Measurements from ENCODE around the gene GLYATL2. TPM values are rescaled to one million over a fixed set of nuclear protein-coding genes. Genes with fewer than 3 reads are reported as not detected.
A peak's percentile ranks its signal among the peaks of the same experiment; 100 is the strongest.

Gene GLYATL2
- total RNA-seq, 3 donors from 2014 or later: not detected

DNA sequence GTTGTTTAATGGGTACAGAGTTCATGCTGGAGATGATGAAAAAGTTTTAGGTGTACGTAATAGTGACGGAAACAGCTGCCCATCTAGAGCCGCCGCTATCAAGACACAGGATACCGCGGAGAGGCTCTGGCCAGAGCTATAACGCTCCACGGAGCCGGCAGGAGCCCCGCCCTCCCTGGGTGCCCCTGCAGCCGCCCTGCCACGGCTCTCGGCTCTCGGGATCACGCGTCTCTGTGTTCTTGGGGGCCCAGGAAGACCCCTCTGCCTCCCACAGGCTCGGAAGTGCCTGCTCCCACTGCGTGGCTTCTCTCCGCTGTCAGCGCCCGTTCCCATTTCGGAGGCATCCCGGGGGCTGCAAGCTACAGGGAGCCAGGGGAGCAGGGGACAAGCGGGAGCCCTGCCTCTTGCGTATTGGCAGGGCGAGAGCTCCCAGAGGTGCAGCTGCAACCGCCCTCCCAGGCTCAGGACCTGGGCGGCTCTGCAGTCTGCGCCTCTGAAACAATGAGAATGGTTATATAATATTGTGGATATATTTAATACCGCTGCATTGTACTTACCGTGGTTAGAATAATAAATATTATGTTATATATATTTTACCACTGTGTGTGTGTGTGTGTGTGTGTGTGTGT is 13.7 kb downstream of the GLYATL2 start:
- DNase-seq: no peak
- Mint-ChIP-seq H3K36me3 (ENCODE audit: insufficient read depth) (no peaks in the 10 kb centered on the region), H3K4me3 (no peak overlapping the region), H3K4me1 (ENCODE audit: low read depth) (no peaks in the 10 kb centered on the region), H3K9me3 (no peaks in the 10 kb centered on the region), H3K27me3 (ENCODE audit: low read depth) (peaks cover 12% of the 10 kb centered on the region)
- ATAC-seq: no peak

DNA sequence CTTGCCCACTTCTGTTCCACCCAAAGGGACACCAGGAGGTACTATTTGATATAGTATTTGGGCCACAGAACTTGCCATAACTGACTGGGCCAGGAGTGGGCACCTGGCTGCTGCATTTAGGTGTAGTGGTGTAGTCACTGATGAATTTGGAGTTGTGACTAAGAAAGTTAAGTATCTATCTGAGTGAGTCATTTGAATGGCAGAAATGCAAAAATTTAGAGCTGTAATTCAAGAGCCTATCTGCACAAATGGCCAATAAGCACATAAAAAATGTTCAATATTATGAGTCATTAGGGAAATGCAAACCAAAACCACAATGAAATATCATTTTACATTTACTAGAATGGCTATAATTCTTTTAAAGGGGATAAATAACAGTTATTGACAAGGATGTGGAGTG is 14.7 kb downstream of the GLYATL2 start:
- Mint-ChIP-seq H3K27me3 (ENCODE audit: low read depth) (peaks cover 6% of the 10 kb centered on the region), H3K9me3 (peaks cover 6% of the 10 kb centered on the region), H3K4me3 (no peak overlapping the region), H3K36me3 (ENCODE audit: insufficient read depth) (peaks cover 4% of the 10 kb centered on the region), H3K4me1 (ENCODE audit: low read depth) (no peaks in the 10 kb centered on the region)
- ATAC-seq (peak; percentile 37 to 38), DNase-seq (no peak)

DNA sequence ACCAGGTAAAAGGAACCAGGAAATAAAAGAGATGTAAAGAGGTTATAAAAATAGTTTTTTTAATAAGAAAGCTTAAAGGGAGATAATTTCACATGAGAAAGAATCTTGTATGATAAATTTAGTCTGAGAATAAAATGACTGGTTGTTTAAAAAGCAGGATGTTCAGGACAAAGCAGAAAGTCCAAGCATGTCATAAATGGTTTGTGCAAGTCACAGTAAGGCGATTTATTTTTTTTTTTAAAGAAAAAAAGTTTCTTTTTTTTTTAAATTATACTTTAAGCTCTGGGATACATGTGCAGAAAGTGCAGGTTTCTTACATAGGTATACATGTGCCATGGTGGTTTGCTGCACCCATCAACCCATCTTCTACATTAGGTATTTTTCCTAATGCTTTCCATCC is 30.8 kb downstream of the GLYATL2 start:
- H3K27me3 Mint-ChIP-seq (ENCODE audit: low read depth): peaks cover 17% of the 10 kb centered on the region
- no peak overlapping the region for H3K4me3 Mint-ChIP-seq
- DNase-seq (no peak), ATAC-seq (no peak)
- no peaks in the 10 kb centered on the region for H3K36me3 Mint-ChIP-seq (ENCODE audit: insufficient read depth)
- H3K4me1 Mint-ChIP-seq (ENCODE audit: low read depth): no peaks in the 10 kb centered on the region
- H3K9me3 Mint-ChIP-seq: peaks cover 17% of the 10 kb centered on the region

DNA sequence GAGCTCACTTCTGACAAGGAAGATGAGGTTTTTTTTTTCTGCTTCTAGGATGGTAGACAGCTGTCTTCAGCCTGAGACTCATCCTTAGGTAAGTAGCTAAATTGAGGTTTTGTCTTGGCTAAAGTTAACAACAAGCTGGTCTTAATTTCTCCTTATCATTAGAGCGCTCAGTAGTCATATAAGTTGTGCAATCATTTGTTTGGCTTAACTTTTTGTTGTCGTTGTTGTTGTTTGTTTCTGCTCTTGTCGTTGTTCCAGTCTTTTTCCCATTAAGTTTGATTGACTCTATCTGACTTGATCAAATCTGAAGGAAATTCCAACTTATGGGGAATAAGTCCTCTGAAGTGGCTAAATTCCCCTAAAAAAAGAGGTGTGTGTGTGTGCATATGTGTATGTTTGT is 33.0 kb downstream of the GLYATL2 start:
- no peaks in the 10 kb centered on the region for H3K36me3 Mint-ChIP-seq (ENCODE audit: insufficient read depth)
- peaks cover 14% of the 10 kb centered on the region for H3K27me3 Mint-ChIP-seq (ENCODE audit: low read depth)
- no peak overlapping the region for H3K4me3 Mint-ChIP-seq
- no peaks in the 10 kb centered on the region for H3K4me1 Mint-ChIP-seq (ENCODE audit: low read depth)
- ATAC-seq (no peak), DNase-seq (no peak)
- H3K9me3 Mint-ChIP-seq: peaks cover 11% of the 10 kb centered on the region

DNA sequence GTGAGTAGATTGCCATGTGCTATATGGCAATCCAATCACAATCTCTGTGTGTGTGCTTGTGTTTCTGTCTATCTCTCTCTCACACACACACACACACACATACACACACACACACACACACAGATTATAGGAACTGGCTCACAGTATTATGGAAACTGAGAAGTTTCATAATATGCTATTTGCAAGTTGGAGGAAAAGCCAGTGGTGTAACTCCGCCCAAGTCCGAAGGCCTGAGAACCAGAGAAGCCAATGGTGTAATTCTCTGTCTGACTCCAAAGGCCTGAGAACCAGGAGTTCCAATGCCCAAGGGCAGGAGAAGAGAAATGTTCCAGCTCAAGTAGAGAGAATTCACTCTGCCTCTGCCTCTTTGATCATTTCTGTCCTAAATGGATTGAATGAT is 37.2 kb downstream of the GLYATL2 start:
- Mint-ChIP-seq H3K4me1 (ENCODE audit: low read depth) (no peaks in the 10 kb centered on the region), H3K9me3 (peaks cover 7% of the 10 kb centered on the region), H3K27me3 (ENCODE audit: low read depth) (peaks cover 14% of the 10 kb centered on the region), H3K36me3 (ENCODE audit: insufficient read depth) (no peaks in the 10 kb centered on the region), H3K4me3 (no peak overlapping the region)
- ATAC-seq (no peak), DNase-seq (no peak)

DNA sequence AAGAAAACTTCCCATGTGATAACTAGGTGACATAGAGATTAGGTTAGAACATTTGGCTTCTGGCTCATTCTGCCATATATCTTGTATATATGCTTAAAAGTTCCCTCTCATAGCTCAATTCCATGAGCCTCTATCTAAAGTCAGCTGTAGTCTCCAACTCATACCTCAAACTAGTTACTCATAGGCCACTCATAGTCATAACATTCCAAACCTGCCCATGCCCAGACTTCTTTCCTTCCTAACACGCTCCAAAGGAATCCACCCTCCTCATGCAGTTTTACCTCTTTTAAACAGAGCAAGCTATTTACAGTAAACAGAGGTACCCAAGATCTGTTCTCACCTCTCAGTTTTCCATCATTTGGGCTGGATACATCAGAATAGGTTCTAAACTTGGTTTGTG is 39.4 kb downstream of the GLYATL2 start:
- H3K36me3 Mint-ChIP-seq (ENCODE audit: insufficient read depth): no peaks in the 10 kb centered on the region
- ATAC-seq: no peak
- DNase-seq: no peak
- H3K9me3 Mint-ChIP-seq: peaks cover 6% of the 10 kb centered on the region
- no peaks in the 10 kb centered on the region for H3K4me1 Mint-ChIP-seq (ENCODE audit: low read depth)
- H3K27me3 Mint-ChIP-seq (ENCODE audit: low read depth): peaks cover 9% of the 10 kb centered on the region
- H3K4me3 Mint-ChIP-seq: no peak overlapping the region

DNA sequence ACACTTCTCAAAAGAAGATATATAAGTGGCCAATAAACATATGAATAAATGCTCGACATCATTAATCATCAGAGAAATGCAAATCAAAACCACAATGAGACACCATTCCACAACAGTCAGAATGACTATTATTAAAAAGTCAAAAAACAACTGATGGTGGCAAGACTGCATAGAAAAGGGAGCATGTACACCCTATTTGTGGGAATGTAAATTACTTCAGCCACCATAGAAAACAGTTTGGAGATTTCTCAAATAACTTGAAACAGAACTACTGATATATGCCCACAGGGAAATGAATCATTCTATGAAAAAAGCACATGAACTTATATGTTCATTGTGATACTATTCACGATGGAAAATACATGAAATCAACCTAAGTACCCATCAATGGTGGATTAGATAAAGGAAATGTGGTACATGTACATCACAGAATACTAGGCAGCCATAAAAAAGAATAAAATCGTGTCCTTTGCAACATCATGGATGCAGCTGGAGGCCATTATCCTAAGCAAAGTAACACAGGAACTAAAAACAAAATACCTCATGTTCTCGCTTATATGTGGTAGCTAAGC is 42.4 kb downstream of the GLYATL2 start:
- ATAC-seq: peak; percentile 43 to 69
- peaks cover 6% of the 10 kb centered on the region for H3K9me3 Mint-ChIP-seq
- no peak for DNase-seq
- no peak overlapping the region for H3K4me3 Mint-ChIP-seq
- H3K36me3 Mint-ChIP-seq (ENCODE audit: insufficient read depth): no peaks in the 10 kb centered on the region
- no peaks in the 10 kb centered on the region for H3K4me1 Mint-ChIP-seq (ENCODE audit: low read depth)
- H3K27me3 Mint-ChIP-seq (ENCODE audit: low read depth): peaks cover 18% of the 10 kb centered on the region

DNA sequence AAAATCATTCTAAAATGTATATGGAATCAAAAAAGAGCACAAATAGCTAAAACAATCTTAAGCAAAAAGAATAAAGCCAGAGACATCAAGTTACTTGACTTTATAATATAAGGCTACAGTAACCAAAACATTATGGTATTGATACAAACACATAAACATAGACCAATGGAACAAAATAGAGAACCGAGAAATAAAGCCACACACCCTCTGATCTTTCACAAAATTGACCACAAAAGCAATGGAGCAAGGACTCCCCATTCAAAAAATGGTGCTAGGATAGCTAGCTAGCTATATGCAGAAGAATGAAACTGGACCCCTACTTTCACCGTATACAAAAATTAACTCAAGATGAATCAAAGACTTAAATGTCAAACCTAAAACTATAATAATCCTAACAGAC is 43.2 kb downstream of the GLYATL2 start:
- H3K4me3 Mint-ChIP-seq: no peak overlapping the region
- no peaks in the 10 kb centered on the region for H3K4me1 Mint-ChIP-seq (ENCODE audit: low read depth)
- DNase-seq (no peak), ATAC-seq (no peak)
- peaks cover 6% of the 10 kb centered on the region for H3K9me3 Mint-ChIP-seq
- no peaks in the 10 kb centered on the region for H3K36me3 Mint-ChIP-seq (ENCODE audit: insufficient read depth)
- H3K27me3 Mint-ChIP-seq (ENCODE audit: low read depth): peaks cover 20% of the 10 kb centered on the region

DNA sequence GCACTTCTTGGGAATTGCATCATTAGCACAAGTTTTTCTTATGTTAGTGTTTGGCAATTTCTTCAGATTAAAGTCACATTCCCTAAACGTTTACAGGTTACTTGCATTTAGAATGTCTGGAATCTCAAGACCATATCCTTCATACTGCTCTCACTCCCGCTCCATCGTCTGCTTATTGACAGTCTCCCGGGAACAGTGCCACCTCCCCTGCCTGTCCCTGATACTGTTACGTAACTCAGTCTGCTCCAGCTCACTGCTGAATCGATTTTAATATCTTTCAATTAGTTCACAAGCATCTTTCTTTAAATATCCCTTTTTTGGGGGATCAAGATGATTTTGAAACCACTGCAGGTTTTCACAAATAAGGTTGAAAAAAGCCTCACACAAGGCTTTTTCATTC is 48.2 kb downstream of the GLYATL2 start:
- ATAC-seq (no peak), DNase-seq (no peak)
- peaks cover 23% of the 10 kb centered on the region for H3K27me3 Mint-ChIP-seq (ENCODE audit: low read depth)
- H3K4me3 Mint-ChIP-seq: no peak overlapping the region
- peaks cover 3% of the 10 kb centered on the region for H3K9me3 Mint-ChIP-seq
- no peaks in the 10 kb centered on the region for H3K36me3 Mint-ChIP-seq (ENCODE audit: insufficient read depth)
- no peaks in the 10 kb centered on the region for H3K4me1 Mint-ChIP-seq (ENCODE audit: low read depth)

DNA sequence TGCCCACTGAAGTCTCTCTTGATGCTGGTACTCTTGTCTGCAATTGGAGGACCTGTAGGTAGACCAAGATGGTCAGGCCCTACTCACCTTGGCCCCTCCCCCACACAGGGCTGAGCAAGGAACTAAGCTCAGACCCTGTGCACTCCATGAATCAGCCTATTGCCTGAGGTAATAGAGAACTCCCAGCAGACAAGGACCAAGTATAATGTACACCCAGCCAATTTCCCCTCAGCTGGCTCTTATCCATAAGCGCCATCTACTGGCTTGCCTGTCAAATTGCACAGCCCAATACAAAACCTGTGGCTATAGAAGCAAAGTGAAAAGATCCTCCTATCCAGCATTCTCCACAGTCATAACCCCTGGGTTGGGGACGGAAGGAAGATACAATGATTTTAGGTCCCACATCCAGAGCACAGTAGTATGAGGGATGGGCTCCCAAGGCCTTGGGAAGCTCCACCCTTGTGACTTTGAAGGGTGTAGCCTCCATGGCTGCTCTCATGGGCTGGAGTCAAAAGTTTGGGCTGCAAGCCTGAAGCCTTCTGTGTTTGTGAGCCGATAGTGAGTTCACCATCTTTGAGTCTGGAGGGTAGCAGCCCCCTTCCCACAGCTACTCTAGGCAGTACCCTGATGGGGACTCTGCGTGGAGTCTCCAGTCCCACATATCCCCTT is 56.0 kb downstream of the GLYATL2 start:
- Mint-ChIP-seq H3K4me1 (ENCODE audit: low read depth) (no peaks in the 10 kb centered on the region), H3K27me3 (ENCODE audit: low read depth) (peaks cover 3% of the 10 kb centered on the region), H3K36me3 (ENCODE audit: insufficient read depth) (no peaks in the 10 kb centered on the region), H3K9me3 (peaks cover 3% of the 10 kb centered on the region), H3K4me3 (no peak overlapping the region)
- ATAC-seq: peak; percentile 83 to 85
- peak; percentile 14 for DNase-seq

DNA sequence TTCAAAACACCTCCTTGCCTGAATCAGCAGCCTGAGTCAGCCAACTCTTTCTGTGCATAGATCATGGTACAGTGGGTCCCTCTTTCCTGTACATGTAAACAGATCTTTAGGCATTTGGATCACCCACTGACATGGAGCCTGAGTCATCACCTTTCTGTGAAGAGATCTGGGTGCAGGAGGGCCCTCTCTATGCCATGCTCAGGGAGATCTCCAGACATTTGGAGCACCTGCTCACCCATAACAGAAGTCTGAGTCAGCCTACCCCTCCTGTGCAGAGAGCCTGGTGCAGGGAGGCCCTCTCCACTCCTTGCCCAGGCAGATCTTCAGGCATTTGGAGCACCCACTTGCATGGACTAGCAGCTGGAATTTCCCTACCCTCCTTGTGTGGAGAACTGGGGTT is 56.6 kb downstream of the GLYATL2 start:
- Mint-ChIP-seq H3K27me3 (ENCODE audit: low read depth) (peaks cover 1% of the 10 kb centered on the region), H3K4me3 (no peak overlapping the region), H3K4me1 (ENCODE audit: low read depth) (no peaks in the 10 kb centered on the region), H3K36me3 (ENCODE audit: insufficient read depth) (no peaks in the 10 kb centered on the region), H3K9me3 (peaks cover under 1% of the 10 kb centered on the region)
- ATAC-seq (peak; percentile 52 to 63), DNase-seq (no peak)

DNA sequence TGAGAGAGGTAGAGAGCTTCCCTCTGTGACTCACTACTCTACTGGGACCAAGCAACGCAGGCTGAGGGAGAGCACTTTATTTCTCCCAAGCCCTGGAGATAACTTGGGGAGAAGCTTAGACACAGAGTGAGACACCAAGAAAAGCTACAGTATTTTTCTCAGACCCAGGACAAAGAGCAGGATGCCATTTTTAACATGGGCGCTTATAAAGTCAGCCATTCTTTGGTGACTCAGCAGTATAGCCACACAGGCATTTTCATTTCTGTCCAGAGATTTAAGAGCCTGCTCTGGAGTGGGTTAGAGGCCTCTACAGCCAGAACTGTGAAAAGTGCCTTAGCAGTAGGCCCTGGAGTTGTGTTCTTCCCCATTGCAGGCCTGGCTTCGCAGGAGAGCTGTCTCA is 57.8 kb downstream of the GLYATL2 start:
- Mint-ChIP-seq H3K9me3 (no peaks in the 10 kb centered on the region), H3K4me3 (no peak overlapping the region), H3K4me1 (ENCODE audit: low read depth) (no peaks in the 10 kb centered on the region), H3K27me3 (ENCODE audit: low read depth) (peaks cover 1% of the 10 kb centered on the region), H3K36me3 (ENCODE audit: insufficient read depth) (no peaks in the 10 kb centered on the region)
- DNase-seq (no peak), ATAC-seq (no peak)

DNA sequence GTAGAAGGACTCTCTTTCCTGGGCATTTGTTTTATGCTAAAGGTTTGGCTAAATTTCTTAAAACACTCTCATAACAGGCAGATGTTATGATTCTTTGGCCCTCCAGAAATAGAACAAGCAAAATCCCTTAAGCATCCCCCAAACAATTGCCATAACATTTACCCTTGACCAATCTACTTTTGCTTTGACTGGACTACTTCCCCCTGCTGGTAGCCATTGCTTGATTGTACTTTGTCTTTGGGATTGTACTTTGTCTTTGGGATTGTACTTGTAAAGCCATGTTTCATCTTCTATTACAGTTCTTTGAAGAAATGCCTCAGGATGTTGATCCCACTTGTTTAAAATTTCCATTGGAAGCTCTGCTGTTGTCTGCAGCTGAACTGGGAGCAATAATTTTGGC is 59.5 kb downstream of the GLYATL2 start:
- ATAC-seq (no peak), DNase-seq (no peak)
- H3K4me1 Mint-ChIP-seq (ENCODE audit: low read depth): no peaks in the 10 kb centered on the region
- H3K9me3 Mint-ChIP-seq: no peaks in the 10 kb centered on the region
- no peak overlapping the region for H3K4me3 Mint-ChIP-seq
- H3K36me3 Mint-ChIP-seq (ENCODE audit: insufficient read depth): no peaks in the 10 kb centered on the region
- H3K27me3 Mint-ChIP-seq (ENCODE audit: low read depth): no peaks in the 10 kb centered on the region
